HepG2 (cell line): ENCODE measurements around the gene THRAP3. TPM values are rescaled to one million over a fixed set of nuclear protein-coding genes. Genes with fewer than 3 reads are reported as not detected.

Experiments
- ATAC-seq: fragments of 200-7000 bp; cut with Tn5 transposase; 3 replicates; pipeline ENCODE4 v1.9.1; 2020; ENCODE audit warnings: mild to moderate bottlenecking, moderate library complexity
- BruUV-seq: library from RNA; stranded (reverse); fragments of 400-500 nt; replicated peaks from 2 replicates; lab custom pipeline; 2021; lab: Mats Ljungman, UMichigan
- CTCF ChIA-PET: fragments of 300-600 bp; formaldehyde crosslinking; extraction: SDS; loops from one replicate; lab custom pipeline; 2021; ENCODE audit warnings: low total read pairs, inconsistent platforms, low intra/inter-chr PET ratio; lab: Yijun Ruan, JAX
- POLR2A ChIA-PET: fragments of 350-600 bp; sonication (Branson Sonifier 250); formaldehyde crosslinking; loops from one replicate; lab custom pipeline; 2020; ENCODE audit warnings: antibody characterized with exemption, inconsistent platforms; lab: Yijun Ruan, JAX
- DNase-seq: peaks from one replicate; pipeline ENCODE4 v3.0.0-alpha.2; 2015; ENCODE audit warnings: low spot score
- FAIRE-seq: peaks from 3 replicates; lab custom pipeline; 2011; peaks lifted over from hg19 to GRCh38; lab: Jason Lieb, UNC
- H2AFZ ChIP-seq: one replicate; pipeline ENCODE4 v1.6.1; 2011; ENCODE audit warnings: low read length, inconsistent platforms
- H3K27ac ChIP-seq: fragments of 300-600 bp; 3 replicates; pipeline ENCODE4 v1.8.0; 2011; ENCODE audit warnings: mixed run types, mild to moderate bottlenecking, mixed read lengths, low read length, inconsistent platforms; ENCODE audit not compliant: insufficient read depth; ENCODE audit errors: extremely low read length
- H3K27me3 ChIP-seq, 2 experiments: fragments of 200-600 bp in 1 of 2; 2 replicates in 1 of 2; 3 replicates in 1 of 2; pipeline versions ENCODE4 v1.6.0 to v1.8.0; 2011; ENCODE audit warnings: low read length in 2 of 2, mild to moderate bottlenecking in 2 of 2, moderate library complexity in 2 of 2, inconsistent platforms in 1 of 2; ENCODE audit not compliant: insufficient read depth in 2 of 2, control insufficient read depth in 1 of 2
- H3K36me3 ChIP-seq, 2 experiments: fragments of 200-600 bp in 1 of 2; replicated peaks in 1 of 2; 2 replicates in 1 of 2; 3 replicates in 1 of 2; pipeline versions ENCODE4 v1.5.1 to v1.8.0; 2011; ENCODE audit warnings: low read length in 2 of 2, inconsistent platforms in 1 of 2; ENCODE audit not compliant: insufficient read depth in 2 of 2, control insufficient read depth in 1 of 2
- H3K4me1 ChIP-seq: 2 replicates; pipeline ENCODE4 v1.5.1; 2012; ENCODE audit warnings: low read length, inconsistent platforms; ENCODE audit not compliant: insufficient read depth
- H3K4me2 ChIP-seq: 2 replicates; pipeline ENCODE4 v1.6.0; 2011; ENCODE audit warnings: low read depth, low read length, inconsistent platforms
- H3K4me3 ChIP-seq, 3 experiments: fragments of 200-600 bp in 1 of 3; sonication (generic), shearing (Covaris generic) in 1 of 3; replicated peaks in 1 of 3; 2 replicates each; pipeline ENCODE4 v1.5.1; 2011 to 2016; ENCODE audit warnings: low read length in 3 of 3, inconsistent platforms in 2 of 3, low read depth in 2 of 3, mild to moderate bottlenecking in 2 of 3, control low read depth in 1 of 3, mixed read lengths in 1 of 3; ENCODE audit not compliant: insufficient read depth in 1 of 3
- H3K79me2 ChIP-seq: one replicate; pipeline ENCODE4 v1.6.1; 2011; ENCODE audit warnings: low read length, inconsistent platforms; ENCODE audit not compliant: insufficient read depth
- H3K9ac ChIP-seq: 2 replicates; pipeline ENCODE4 v1.6.0; 2011; ENCODE audit warnings: mild to moderate bottlenecking, low read depth, low read length, inconsistent platforms; ENCODE audit not compliant: insufficient read depth
- H3K9me3 ChIP-seq: 2 replicates; pipeline ENCODE4 v1.5.1; 2012; ENCODE audit warnings: mild to moderate bottlenecking, low read length
- H4K20me1 ChIP-seq: 2 replicates; pipeline ENCODE4 v1.6.0; 2011; ENCODE audit warnings: inconsistent platforms, mild to moderate bottlenecking, low read length, moderate library complexity; ENCODE audit not compliant: insufficient read depth
- BORCS8-MEF2B ChIP-seq: sonication (generic); formaldehyde crosslinking; IDR thresholded peaks from 2 replicates; pipeline ENCODE4 v1.8.0; 2022; ENCODE audit warnings: mild to moderate bottlenecking, missing genetic modification reagents
- MBNL3 ChIP-seq: fragments of 250-450 bp; sonication (Bioruptor Pico); conservative IDR thresholded peaks from 2 replicates; pipeline ENCODE4 v1.8.0; 2022; ENCODE audit warnings: mild to moderate bottlenecking, inconsistent platforms
- ZFP36 ChIP-seq: fragments of 150-350 bp; IDR thresholded peaks from 2 replicates; pipeline ENCODE4 v1.6.1; 2018; ENCODE audit warnings: borderline replicate concordance, low read length, low read depth; ENCODE audit not compliant: partially characterized antibody
- ZNF619 ChIP-seq: sonication (generic); formaldehyde crosslinking; IDR thresholded peaks from 2 replicates; pipeline ENCODE4 v1.4.0; 2020; ENCODE audit warnings: mild to moderate bottlenecking, missing genetic modification reagents
- ZNF672 ChIP-seq: sonication (generic); formaldehyde crosslinking; IDR thresholded peaks from 2 replicates; pipeline ENCODE4 v1.8.1; 2022; ENCODE audit warnings: missing genetic modification reagents
- ZNF816 ChIP-seq: sonication (generic); formaldehyde crosslinking; IDR thresholded peaks from 2 replicates; pipeline ENCODE4 v1.8.0; 2022; ENCODE audit warnings: missing genetic modification reagents, mild to moderate bottlenecking, borderline replicate concordance
- WGBS: methylation state at CpG from one replicate; pipeline ENCODE4 v1.1.6; 2017; ENCODE audit warnings: low lambda C conversion rate; 5-methylcytosine and 5-hydroxymethylcytosine counted together
- in situ Hi-C: cut with HindIII; loops from 2 replicates; pipeline ENCODE4 v1.10.0; 2017; ENCODE audit warnings: low pct_unique_long_range_greater_than_20kb; ENCODE audit not compliant: extremely low pct_ligation_motif_present
- intact Hi-C: fragments of 100-400 bp; cut with micrococcal nuclease; formaldehyde crosslinking; loops from one replicate; pipeline ENCODE4 v1.10.0; 2022; ENCODE audit not compliant: unreplicated experiment
- polyA plus RNA-seq, 8 experiments: library from polyadenylated mRNA; depleted of rRNA in 3 of 8; stranded (reverse) in 7 of 8; unstranded in 1 of 8; fragments of >200 nt; fragmentation: Illumina TruSeq in 4 of 8; extraction: Trizol in 4 of 8; gene quantifications; 2 replicates each; pipeline versions ENCODE4 v1.2.1 to v1.2.3, GENCODE V29; 2011 to 2016; ENCODE audit warnings: low read depth in 4 of 8, missing spikeins in 1 of 8, mixed read lengths in 1 of 8; ENCODE audit not compliant: insufficient read depth in 1 of 8
- total RNA-seq, 5 experiments: library from RNA; depleted of rRNA; stranded (reverse); fragments of >200 nt; fragmentation: Illumina TruSeq; extraction: Trizol; gene quantifications; 2 replicates each; pipeline ENCODE4 v1.2.3, GENCODE V29; 2016; ENCODE audit warnings: low read depth in 1 of 5
- TF ChIP-seq, protein P1 (sequence below): sonication (generic); formaldehyde crosslinking; IDR thresholded peaks from one replicate; pipeline ENCODE4 v1.5.1; 2020; ENCODE audit warnings: mild to moderate bottlenecking, missing genetic modification reagents; ENCODE audit errors: not compliant biosample characterization

THRAP3 gene
- total and polyA plus RNA-seq, 2 of the 13 experiments (the other 11 are each of a cell fraction or from before 2014, with no cell fraction given): 45.0 to 92.6 TPM

GRCh38 chr1:36177589-36178431 lies 46.4 kb upstream of the THRAP3 start:
- Histone ChIP-seq H3K4me2 (no peak overlapping the region), H3K36me3 (peaks cover 10 to 37% of the 10 kb centered on the region in 2 experiments; a peak in 4 of 5 replicates), H4K20me1 (no peaks in the 10 kb centered on the region), H3K4me1 (no peaks in the 10 kb centered on the region), H3K27me3 (no peaks in the 10 kb centered on the region), H3K9ac (no peak overlapping the region), H3K79me2 (no peaks in the 10 kb centered on the region), H3K27ac (no peak overlapping the region), H3K4me3 (no peak overlapping the region), H3K9me3 (no peaks in the 10 kb centered on the region), H2AFZ (no peak overlapping the region)
- POLR2A ChIA-PET: no interaction called here
- FAIRE-seq (no peak), DNase-seq (no peak), ATAC-seq (no peak)
- in situ Hi-C loops: no loop called here
- intact Hi-C loops: no loop called here
- BruUV-seq: no TSS peak
- WGBS: 93% methylated on average over 27 of the region's 33 CpGs
- CTCF ChIA-PET: no interaction called here
- TF ChIP-seq ZNF672 (CRISPR knock-in tag): no peak
- TF ChIP-seq, all 625 proteins: peak for 0

GRCh38 chr1:36178471-36179219 lies 45.6 kb upstream of the THRAP3 start:
- BruUV-seq: no TSS peak
- H3K4me2 ChIP-seq: no peak overlapping the region
- H2AFZ ChIP-seq: no peak overlapping the region
- no peak overlapping the region for H3K27ac ChIP-seq
- H3K4me3 ChIP-seq: no peak overlapping the region
- intact Hi-C loops: no loop called here
- no peaks in the 10 kb centered on the region for H3K79me2 ChIP-seq
- H3K9me3 ChIP-seq: no peaks in the 10 kb centered on the region
- no peak for FAIRE-seq
- ChIA-PET POLR2A (interaction anchor here (0.7 kb wide), 1 partner anchor 23 kb away, joined by 5 read pairs; no protein-coding TSS in a partner anchor), CTCF (no interaction called here)
- H3K27me3 ChIP-seq: no peaks in the 10 kb centered on the region
- in situ Hi-C loops: no loop called here
- no peaks in the 10 kb centered on the region for H3K4me1 ChIP-seq
- no peak overlapping the region for H3K9ac ChIP-seq
- DNase-seq: no peak
- WGBS: 96% methylated on average over 62 of the region's 62 CpGs
- H3K36me3 ChIP-seq: peaks cover 10 to 30% of the 10 kb centered on the region in 2 experiments; a peak in 4 of 5 replicates
- no peak; the same call in 2 of the 3 replicates for ATAC-seq
- no peaks in the 10 kb centered on the region for H4K20me1 ChIP-seq
- TF ChIP-seq BORCS8-MEF2B (CRISPR knock-in tag) (no peak), MBNL3 (no peak), ZNF816 (CRISPR knock-in tag) (no peak), ZNF619 (CRISPR knock-in tag) (no peak), ZFP36 (no peak)
- TF ChIP-seq, protein P1, sequence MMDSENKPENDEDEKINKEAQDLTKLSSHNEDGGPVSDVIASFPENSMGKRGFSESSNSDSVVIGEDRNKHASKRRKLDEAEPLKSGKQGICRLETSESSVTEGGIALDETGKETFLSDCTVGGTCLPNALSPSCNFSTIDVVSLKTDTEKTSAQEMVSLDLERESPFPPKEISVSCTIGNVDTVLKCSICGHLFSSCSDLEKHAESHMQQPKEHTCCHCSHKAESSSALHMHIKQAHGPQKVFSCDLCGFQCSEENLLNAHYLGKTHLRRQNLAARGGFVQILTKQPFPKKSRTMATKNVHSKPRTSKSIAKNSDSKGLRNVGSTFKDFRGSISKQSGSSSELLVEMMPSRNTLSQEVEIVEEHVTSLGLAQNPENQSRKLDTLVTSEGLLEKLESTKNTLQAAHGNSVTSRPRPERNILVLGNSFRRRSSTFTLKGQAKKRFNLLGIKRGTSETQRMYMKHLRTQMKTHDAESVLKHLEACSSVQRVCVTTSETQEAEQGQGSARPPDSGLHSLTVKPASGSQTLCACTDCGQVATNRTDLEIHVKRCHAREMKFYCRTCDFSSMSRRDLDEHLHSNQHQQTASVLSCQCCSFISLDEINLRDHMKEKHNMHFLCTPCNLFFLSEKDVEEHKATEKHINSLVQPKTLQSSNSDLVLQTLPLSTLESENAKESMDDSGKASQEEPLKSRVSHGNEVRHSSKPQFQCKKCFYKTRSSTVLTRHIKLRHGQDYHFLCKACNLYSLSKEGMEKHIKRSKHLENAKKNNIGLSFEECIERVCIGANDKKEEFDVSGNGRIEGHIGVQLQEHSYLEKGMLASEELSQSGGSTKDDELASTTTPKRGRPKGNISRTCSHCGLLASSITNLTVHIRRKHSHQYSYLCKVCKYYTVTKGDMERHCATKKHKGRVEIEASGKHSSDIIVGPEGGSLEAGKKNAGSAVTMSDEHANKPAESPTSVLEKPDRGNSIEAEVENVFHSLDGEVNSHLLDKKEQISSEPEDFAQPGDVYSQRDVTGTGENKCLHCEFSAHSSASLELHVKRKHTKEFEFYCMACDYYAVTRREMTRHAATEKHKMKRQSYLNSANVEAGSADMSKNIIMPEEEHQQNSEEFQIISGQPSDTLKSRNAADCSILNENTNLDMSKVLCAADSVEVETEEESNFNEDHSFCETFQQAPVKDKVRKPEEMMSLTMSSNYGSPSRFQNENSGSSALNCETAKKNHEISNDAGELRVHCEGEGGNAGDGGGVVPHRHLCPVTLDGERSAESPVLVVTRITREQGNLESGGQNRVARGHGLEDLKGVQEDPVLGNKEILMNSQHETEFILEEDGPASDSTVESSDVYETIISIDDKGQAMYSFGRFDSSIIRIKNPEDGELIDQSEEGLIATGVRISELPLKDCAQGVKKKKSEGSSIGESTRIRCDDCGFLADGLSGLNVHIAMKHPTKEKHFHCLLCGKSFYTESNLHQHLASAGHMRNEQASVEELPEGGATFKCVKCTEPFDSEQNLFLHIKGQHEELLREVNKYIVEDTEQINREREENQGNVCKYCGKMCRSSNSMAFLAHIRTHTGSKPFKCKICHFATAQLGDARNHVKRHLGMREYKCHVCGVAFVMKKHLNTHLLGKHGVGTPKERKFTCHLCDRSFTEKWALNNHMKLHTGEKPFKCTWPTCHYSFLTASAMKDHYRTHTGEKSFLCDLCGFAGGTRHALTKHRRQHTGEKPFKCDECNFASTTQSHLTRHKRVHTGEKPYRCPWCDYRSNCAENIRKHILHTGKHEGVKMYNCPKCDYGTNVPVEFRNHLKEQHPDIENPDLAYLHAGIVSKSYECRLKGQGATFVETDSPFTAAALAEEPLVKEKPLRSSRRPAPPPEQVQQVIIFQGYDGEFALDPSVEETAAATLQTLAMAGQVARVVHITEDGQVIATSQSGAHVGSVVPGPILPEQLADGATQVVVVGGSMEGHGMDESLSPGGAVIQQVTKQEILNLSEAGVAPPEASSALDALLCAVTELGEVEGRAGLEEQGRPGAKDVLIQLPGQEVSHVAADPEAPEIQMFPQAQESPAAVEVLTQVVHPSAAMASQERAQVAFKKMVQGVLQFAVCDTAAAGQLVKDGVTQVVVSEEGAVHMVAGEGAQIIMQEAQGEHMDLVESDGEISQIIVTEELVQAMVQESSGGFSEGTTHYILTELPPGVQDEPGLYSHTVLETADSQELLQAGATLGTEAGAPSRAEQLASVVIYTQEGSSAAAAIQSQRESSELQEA (CRISPR knock-in tag): no peak
